Common myeloid progenitor, CD34-positive (primary cell): ENCODE results near the gene CARD16.

Experiments used
- CTCF ChIA-PET: fragments of 350-600 bp; sonication (Branson Sonifier 250); formaldehyde crosslinking; loops from one replicate; lab custom pipeline; 2021; ENCODE audit warnings: antibody characterized with exemption; lab: Charles Lee
- POLR2A ChIA-PET: fragments of 350-600 bp; sonication (Branson Sonifier 250); formaldehyde crosslinking; loops from one replicate; lab custom pipeline; 2021; ENCODE audit warnings: antibody characterized with exemption; lab: Charles Lee
- DNase-seq, 3 donors: peaks; one replicate each; pipeline versions ENCODE4 v3.0.0 to v3.0.0-alpha.2; 2013
- H3K27ac ChIP-seq, 2 experiments: 1 replicate in 1 of 2; 2 replicates in 1 of 2; pipeline ENCODE4 v1.7.0; 2013; ENCODE audit warnings: inconsistent platforms in 2 of 2, low read length in 2 of 2, mild to moderate bottlenecking in 2 of 2, low read depth in 1 of 2, moderate library complexity in 1 of 2; ENCODE audit not compliant: severe bottlenecking in 2 of 2, insufficient read depth in 1 of 2, poor library complexity in 1 of 2
- H3K27me3 ChIP-seq, 5 experiments: replicated peaks in 2 of 5; 1 replicate in 3 of 5; 2 replicates in 2 of 5; pipeline versions ENCODE4 v1.6.1 to v1.7.0; 2013; ENCODE audit warnings: low read length in 4 of 5, mild to moderate bottlenecking in 2 of 5, moderate library complexity in 2 of 5, inconsistent platforms in 1 of 5; ENCODE audit not compliant: insufficient read depth in 5 of 5, control insufficient read depth in 4 of 5
- H3K36me3 ChIP-seq, 4 experiments: 1 replicate in 2 of 4; 2 replicates in 2 of 4; pipeline versions ENCODE4 v1.6.1 to v1.7.0; 2013; ENCODE audit warnings: low read length in 3 of 4, control low read depth in 1 of 4, mild to moderate bottlenecking in 1 of 4; ENCODE audit not compliant: control insufficient read depth in 4 of 4, insufficient read depth in 4 of 4
- H3K4me1 ChIP-seq, 4 experiments: 1 replicate in 3 of 4; 2 replicates in 1 of 4; pipeline versions ENCODE4 v1.6.1 to v1.7.1; 2013; ENCODE audit warnings: low read length in 3 of 4, mild to moderate bottlenecking in 3 of 4, control low read depth in 1 of 4, inconsistent platforms in 1 of 4, moderate library complexity in 1 of 4; ENCODE audit not compliant: control insufficient read depth in 4 of 4, insufficient read depth in 4 of 4; ENCODE audit errors: control extremely low read depth in 1 of 4
- H3K4me3 ChIP-seq, 7 experiments: 1 replicate in 4 of 7; 2 replicates in 3 of 7; pipeline versions ENCODE4 v1.5.1 to v1.7.0; 2013; ENCODE audit warnings: mild to moderate bottlenecking in 7 of 7, low read length in 6 of 7, moderate library complexity in 6 of 7, inconsistent platforms in 2 of 7, low read depth in 2 of 7, control low read depth in 1 of 7; ENCODE audit not compliant: insufficient read depth in 4 of 7, control insufficient read depth in 1 of 7; ENCODE audit errors: extremely low read depth in 1 of 7
- H3K9me3 ChIP-seq, 5 experiments: 1 replicate in 4 of 5; 2 replicates in 1 of 5; pipeline versions ENCODE4 v1.6.1 to v1.7.1; 2013; ENCODE audit warnings: low read length in 4 of 5, mild to moderate bottlenecking in 2 of 5, inconsistent platforms in 1 of 5, low read depth in 1 of 5, moderate library complexity in 1 of 5; ENCODE audit not compliant: control insufficient read depth in 4 of 5, insufficient read depth in 2 of 5; ENCODE audit errors: control extremely low read depth in 1 of 5
- WGBS: methylation state at CpG from one replicate; pipeline ENCODE4 v1.1.5; 2013; ENCODE audit not compliant: insufficient coverage; 5-methylcytosine and 5-hydroxymethylcytosine counted together

Gene CARD16

DNA sequence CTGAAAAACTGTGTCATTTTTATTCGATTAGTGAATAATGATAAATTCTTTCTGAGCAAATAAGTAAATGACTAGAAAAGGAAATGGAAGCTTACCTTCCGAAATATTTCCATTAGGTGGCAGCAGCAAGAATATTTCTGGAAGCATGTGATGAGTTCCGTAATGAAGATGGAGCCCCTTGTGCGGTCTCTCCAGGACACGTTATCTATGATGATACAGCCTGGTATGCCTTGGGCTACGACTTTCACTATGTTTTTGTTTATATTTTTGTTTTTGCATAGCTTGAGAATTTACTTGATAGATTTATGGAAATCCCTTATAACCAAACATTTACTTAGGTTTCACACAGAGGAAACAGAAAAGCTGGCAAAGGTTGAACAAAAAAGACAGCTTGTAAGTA is 47.8 kb downstream of the CARD16 start:
- CTCF ChIA-PET: interaction anchor here (0.9 to 1.3 kb wide), 3 partner anchors 10 to 50 kb away, joined by 3 to 4 read pairs (median 3); no protein-coding TSS in a partner anchor
- 87% methylated on average over 4 of the region's 6 CpGs for WGBS
- Histone ChIP-seq H3K36me3 (no peaks in the 10 kb centered on the region), H3K27ac (no peak overlapping the region), H3K9me3 (no peaks in the 10 kb centered on the region), H3K27me3 (no peaks in the 10 kb centered on the region), H3K4me1 (no peaks in the 10 kb centered on the region), H3K4me3 (no peak overlapping the region)
- DNase-seq: no peak
- POLR2A ChIA-PET: no interaction called here

DNA sequence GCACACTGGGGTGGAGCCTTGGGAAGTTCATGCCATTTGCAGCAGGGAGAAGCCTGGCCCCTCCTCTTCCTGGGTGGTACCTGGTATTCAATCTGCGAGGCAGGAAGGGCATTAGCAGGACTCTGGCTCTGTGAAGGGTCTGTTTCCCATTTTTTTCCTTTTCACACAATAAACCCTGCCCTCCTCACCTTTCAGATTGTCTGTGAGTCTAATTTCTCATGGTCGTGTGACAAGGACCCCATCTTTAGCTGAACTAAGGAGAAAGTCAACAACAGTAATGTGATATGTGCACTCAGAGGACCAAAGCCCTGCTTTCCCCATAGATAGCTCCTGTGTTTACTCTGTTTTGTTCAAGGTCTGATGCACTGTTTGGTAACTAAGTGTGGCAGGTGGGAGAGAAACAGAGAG is 50.1 kb downstream of the CARD16 start:
- DNase-seq: no peak
- POLR2A ChIA-PET: no interaction called here
- H3K9me3 ChIP-seq: no peaks in the 10 kb centered on the region
- H3K27me3 ChIP-seq: no peaks in the 10 kb centered on the region
- H3K36me3 ChIP-seq: no peaks in the 10 kb centered on the region
- no peak overlapping the region for H3K4me3 ChIP-seq
- WGBS: 100% methylated on average over 1 of the region's 2 CpGs
- no peaks in the 10 kb centered on the region for H3K4me1 ChIP-seq
- CTCF ChIA-PET: interaction anchor here (1.6 kb wide), 1 partner anchor 44 kb away, joined by 4 read pairs; no protein-coding TSS in a partner anchor
- H3K27ac ChIP-seq: no peak overlapping the region

DNA sequence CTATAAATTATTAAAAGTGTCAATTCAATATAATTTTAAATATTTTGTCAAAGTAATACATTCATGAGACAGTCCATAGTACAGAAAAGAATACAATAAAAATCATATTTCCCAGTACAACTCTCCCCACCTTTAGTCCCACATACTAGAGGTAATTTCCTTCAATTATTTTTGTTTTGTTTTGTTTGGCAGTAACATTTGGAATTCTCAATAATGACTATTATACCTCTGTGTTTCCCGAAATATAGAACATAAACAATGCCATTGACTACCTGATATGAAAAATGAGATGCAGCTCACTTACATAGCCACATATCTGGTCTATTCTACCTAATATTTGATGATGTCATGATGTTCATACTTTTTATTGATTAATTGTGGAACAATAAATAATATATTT is 52.4 kb downstream of the CARD16 start:
- Histone ChIP-seq H3K4me1 (no peaks in the 10 kb centered on the region), H3K27me3 (no peaks in the 10 kb centered on the region), H3K9me3 (peaks cover 0 to 3% (median 0%) of the 10 kb centered on the region in 5 experiments), H3K27ac (no peak overlapping the region), H3K36me3 (no peaks in the 10 kb centered on the region), H3K4me3 (no peak overlapping the region)
- CTCF ChIA-PET: no interaction called here
- no peak for DNase-seq
- POLR2A ChIA-PET: no interaction called here
- WGBS: no CpG with 5 or more reads among the region's 1 CpG

DNA sequence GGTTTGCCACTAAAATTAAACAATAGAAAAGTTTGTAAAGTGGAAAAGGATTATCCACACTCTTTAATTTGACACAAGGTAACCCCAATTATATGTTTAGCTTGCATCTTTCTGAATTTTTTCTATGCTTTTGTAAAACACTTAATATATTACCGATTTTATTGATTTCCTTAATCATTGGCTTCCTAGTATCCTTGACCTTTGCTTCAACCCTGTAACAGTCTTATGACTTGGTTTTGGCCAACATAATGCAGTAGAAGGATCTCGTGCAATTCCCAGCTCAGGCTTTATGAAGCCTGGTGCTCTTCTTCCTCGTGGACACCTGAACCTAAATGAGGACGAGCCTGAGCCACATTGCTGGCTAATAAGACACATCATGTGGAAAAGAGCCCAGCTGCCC is 53.1 kb downstream of the CARD16 start:
- POLR2A ChIA-PET: no interaction called here
- Histone ChIP-seq H3K36me3 (no peaks in the 10 kb centered on the region), H3K27ac (no peak overlapping the region), H3K4me3 (no peak overlapping the region), H3K4me1 (no peaks in the 10 kb centered on the region), H3K27me3 (no peaks in the 10 kb centered on the region), H3K9me3 (peaks cover 0 to 3% (median 0%) of the 10 kb centered on the region in 5 experiments)
- DNase-seq: no peak
- WGBS: 100% methylated on average over 3 of the region's 4 CpGs
- CTCF ChIA-PET: no interaction called here
